IMR-90 (cell line): ENCODE measurements around the gene ZNF385B. TPM values are rescaled to one million over a fixed set of nuclear protein-coding genes. Genes with fewer than 3 reads are reported as not detected.

Experiments
- ATAC-seq: fragments of 200-7000 bp; cut with Tn5 transposase; 2 replicates; pipeline ENCODE4 v1.9.1; 2020; ENCODE audit warnings: low read depth, mild to moderate bottlenecking, moderate library complexity
- BruUV-seq: library from RNA; stranded (reverse); fragments of 400-500 nt; replicated peaks from 2 replicates; lab custom pipeline; 2021; lab: Mats Ljungman, UMichigan
- CTCF ChIA-PET: fragments of 300-600 bp; formaldehyde crosslinking; extraction: SDS; loops from one replicate; lab custom pipeline; 2021; ENCODE audit warnings: antibody characterized with exemption; lab: Yijun Ruan, JAX
- POLR2A ChIA-PET: fragments of 300-600 bp; sonication (Branson Sonifier 250); formaldehyde crosslinking; loops from one replicate; lab custom pipeline; 2022; ENCODE audit warnings: antibody characterized with exemption; ENCODE audit not compliant: unreplicated experiment; lab: Charles Lee
- DNase-seq: peaks from one replicate; pipeline ENCODE4 v3.0.0; 2013
- H2AFZ ChIP-seq: replicated peaks from 2 replicates; pipeline ENCODE3; 2013; ENCODE audit warnings: low read length, mild to moderate bottlenecking; ENCODE audit not compliant: poor library complexity
- H2AK5ac ChIP-seq: 2 replicates; pipeline ENCODE4 v1.6.1; 2013; ENCODE audit warnings: low read depth, low read length, inconsistent platforms
- H2AK9ac ChIP-seq: replicated peaks from 2 replicates; pipeline ENCODE3; 2013; ENCODE audit warnings: mild to moderate bottlenecking, low read depth, low read length, moderate library complexity; ENCODE audit not compliant: poor library complexity
- H2BK120ac ChIP-seq: 2 replicates; pipeline ENCODE4 v1.6.1; 2013; ENCODE audit warnings: low read depth, low read length, inconsistent platforms
- H2BK15ac ChIP-seq: 3 replicates; pipeline ENCODE4 v1.6.1; 2013; ENCODE audit warnings: low read depth, low read length, inconsistent platforms
- H2BK20ac ChIP-seq: 2 replicates; pipeline ENCODE4 v1.6.1; 2013; ENCODE audit warnings: low read depth, mild to moderate bottlenecking, inconsistent platforms, low read length, moderate library complexity
- H2BK5ac ChIP-seq: 2 replicates; pipeline ENCODE4 v1.6.1; 2013; ENCODE audit warnings: mild to moderate bottlenecking, low read depth, low read length, inconsistent platforms; ENCODE audit not compliant: poor library complexity, severe bottlenecking
- H3K14ac ChIP-seq: replicated peaks from 2 replicates; pipeline ENCODE4 v1.6.1; 2013; ENCODE audit warnings: low read depth, low read length, inconsistent platforms
- H3K18ac ChIP-seq: 2 replicates; pipeline ENCODE4 v1.6.1; 2013; ENCODE audit warnings: low read depth, low read length, control low read depth
- H3K23ac ChIP-seq: 2 replicates; pipeline ENCODE4 v1.6.1; 2013; ENCODE audit warnings: low read depth, low read length, inconsistent platforms
- H3K27ac ChIP-seq: 2 replicates; pipeline ENCODE4 v1.5.1; 2013; ENCODE audit warnings: mild to moderate bottlenecking, control low read depth, low read length; ENCODE audit not compliant: insufficient read depth
- H3K27me3 ChIP-seq: 2 replicates; pipeline ENCODE4 v1.6.1; 2013; ENCODE audit warnings: low read length; ENCODE audit not compliant: control insufficient read depth, insufficient read depth
- H3K36me3 ChIP-seq: 2 replicates; pipeline ENCODE4 v1.6.1; 2013; ENCODE audit warnings: low read length, mixed read lengths; ENCODE audit not compliant: control insufficient read depth, insufficient read depth
- H3K4ac ChIP-seq: 2 replicates; pipeline ENCODE4 v1.6.1; 2013; ENCODE audit warnings: low read depth, low read length, inconsistent platforms
- H3K4me1 ChIP-seq: 2 replicates; pipeline ENCODE4 v1.6.1; 2013; ENCODE audit warnings: low read length, mixed read lengths; ENCODE audit not compliant: control insufficient read depth, insufficient read depth
- H3K4me2 ChIP-seq: 2 replicates; pipeline ENCODE4 v1.6.1; 2013; ENCODE audit warnings: low read depth, mild to moderate bottlenecking, control low read depth, low read length, moderate library complexity
- H3K4me3 ChIP-seq: 2 replicates; pipeline ENCODE4 v1.5.1; 2013; ENCODE audit warnings: low read depth, mild to moderate bottlenecking, control low read depth, low read length, moderate library complexity; ENCODE audit not compliant: insufficient read depth
- H3K56ac ChIP-seq: 2 replicates; pipeline ENCODE4 v1.6.1; 2013; ENCODE audit warnings: low read length, inconsistent platforms; ENCODE audit not compliant: insufficient read depth; ENCODE audit errors: extremely low read depth
- H3K79me1 ChIP-seq, 2 experiments: 2 replicates each; pipeline ENCODE4 v1.6.1; 2013; ENCODE audit warnings: low read length in 2 of 2, inconsistent platforms in 1 of 2, low read depth in 1 of 2
- H3K9ac ChIP-seq: 2 replicates; pipeline ENCODE4 v1.6.1; 2013; ENCODE audit warnings: low read depth, low read length, control low read depth
- H3K9me1 ChIP-seq: 2 replicates; pipeline ENCODE4 v1.6.1; 2013; ENCODE audit warnings: low read length, inconsistent platforms; ENCODE audit not compliant: insufficient read depth
- H3K9me3 ChIP-seq: 2 replicates; pipeline ENCODE4 v1.6.1; 2013; ENCODE audit warnings: low read length; ENCODE audit not compliant: control insufficient read depth, insufficient read depth
- H4K20me1 ChIP-seq: 2 replicates; pipeline ENCODE4 v1.6.1; 2013; ENCODE audit warnings: low read length, inconsistent platforms; ENCODE audit not compliant: insufficient read depth
- H4K5ac ChIP-seq: 2 replicates; pipeline ENCODE4 v1.6.1; 2013; ENCODE audit warnings: mild to moderate bottlenecking, low read depth, low read length, control low read depth
- H4K8ac ChIP-seq, 2 experiments: 2 replicates each; pipeline ENCODE4 v1.6.1; 2013; ENCODE audit warnings: low read depth in 2 of 2, low read length in 2 of 2, control low read depth in 1 of 2, inconsistent platforms in 1 of 2
- H4K91ac ChIP-seq: 2 replicates; pipeline ENCODE4 v1.6.1; 2013; ENCODE audit warnings: low read depth, low read length, inconsistent platforms; ENCODE audit not compliant: insufficient read depth
- BHLHE40 ChIP-seq: fragments of 150-350 bp; IDR thresholded peaks from 2 replicates; pipeline ENCODE4 v1.6.1; 2016; ENCODE audit warnings: mild to moderate bottlenecking, low read depth, low read length
- CEBPB ChIP-seq: IDR thresholded peaks from 2 replicates; pipeline ENCODE4 v1.6.1; 2012; ENCODE audit warnings: low read depth, low read length, improper control_type of control experiment
- CHD1 ChIP-seq: IDR thresholded peaks from 2 replicates; pipeline ENCODE4 v1.6.1; 2012; ENCODE audit warnings: low read depth, low read length, improper control_type of control experiment
- FOS ChIP-seq: fragments of 150-350 bp; IDR thresholded peaks from 2 replicates; pipeline ENCODE4 v1.6.1; 2016; ENCODE audit warnings: low read depth, low read length
- MXI1 ChIP-seq: IDR thresholded peaks from 2 replicates; pipeline ENCODE4 v1.6.1; 2012; ENCODE audit warnings: low read depth, mild to moderate bottlenecking, low read length, moderate library complexity, borderline replicate concordance
- POLR2A ChIP-seq: IDR thresholded peaks from 2 replicates; pipeline ENCODE4 v1.6.1; 2012; ENCODE audit warnings: mild to moderate bottlenecking, low read depth, low read length
- RAD21 ChIP-seq: IDR thresholded peaks from 2 replicates; pipeline ENCODE4 v1.6.1; 2012; ENCODE audit warnings: low read length, improper control_type of control experiment
- RFX5 ChIP-seq: IDR thresholded peaks from 2 replicates; pipeline ENCODE4 v1.8.0; 2012; ENCODE audit warnings: low read depth, mild to moderate bottlenecking, low read length, moderate library complexity
- SMC3 ChIP-seq: fragments of 150-350 bp; IDR thresholded peaks from 2 replicates; pipeline ENCODE4 v1.6.1; 2016; ENCODE audit warnings: low read depth, mild to moderate bottlenecking, antibody characterized with exemption, low read length, moderate library complexity
- dilution Hi-C: fragments of 300-500 bp; cut with HindIII; formaldehyde crosslinking; loops from one replicate; pipeline ENCODE4 v1.14.3; 2018; ENCODE audit warnings: low sequenced_read_pairs; ENCODE audit not compliant: unreplicated experiment
- in situ Hi-C: fragments of 300-500 bp; cut with MboI; formaldehyde crosslinking; loops from 3 replicates; pipeline ENCODE4 v1.14.3; 2019; ENCODE audit warnings: low sequenced_read_pairs, inconsistent platforms, mixed read lengths
- intact Hi-C: fragments of 100-400 bp; cut with micrococcal nuclease; formaldehyde crosslinking; loops from 2 replicates; pipeline ENCODE4 v1.10.0; 2022
- polyA plus RNA-seq, 3 experiments: library from polyadenylated mRNA; depleted of rRNA; stranded (reverse); fragments of >200 nt; gene quantifications; 2 replicates each; pipeline ENCODE4 v1.2.3, GENCODE V29; 2012; ENCODE audit warnings: low replicate concordance in 1 of 3
- total RNA-seq: library from RNA; depleted of rRNA; stranded (reverse); fragments of >200 nt; gene quantifications from 2 replicates; pipeline ENCODE4 v1.2.3, GENCODE V29; 2012
- TF ChIP-seq, protein P1 (sequence below): fragments of 150-350 bp; IDR thresholded peaks from 2 replicates; pipeline ENCODE4 v1.6.1; 2017; ENCODE audit warnings: mild to moderate bottlenecking, antibody characterized with exemption, low read length, low read depth

The ZNF385B gene
- total and polyA plus RNA-seq, 2 of the 4 experiments (the other 2 are of a cell fraction), result not detected

DNA sequence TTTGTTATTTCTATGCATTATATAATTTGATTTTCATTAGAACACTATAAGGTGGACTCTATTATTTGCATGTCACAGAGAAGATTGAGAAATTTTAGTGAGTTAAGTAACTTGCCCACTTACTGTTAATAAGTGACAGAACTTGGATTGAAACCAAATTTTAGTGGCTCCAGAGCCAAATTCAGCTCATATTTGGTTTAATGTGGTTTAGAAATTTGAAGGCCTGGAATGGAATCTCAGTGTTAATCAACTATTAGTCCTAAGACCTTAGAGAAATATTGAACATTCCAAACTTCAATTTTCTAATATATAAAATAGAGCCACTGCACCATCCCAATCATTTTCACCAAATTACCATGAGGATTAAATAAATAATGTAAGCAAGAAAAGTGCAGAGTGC is 281.6 kb downstream of the ZNF385B start:
- Histone ChIP-seq H2AFZ (no peak overlapping the region), H3K4me1 (peaks cover 8% of the 10 kb centered on the region), H3K27me3 (no peaks in the 10 kb centered on the region), H2AK9ac (no peak overlapping the region), H3K9me3 (no peaks in the 10 kb centered on the region), H3K56ac (no peak overlapping the region), H3K79me1 (no peaks in the 10 kb centered on the region), H3K4me2 (no peak overlapping the region), H3K4me3 (no peak overlapping the region), H2BK20ac (no peak overlapping the region), H3K9ac (no peak overlapping the region), H4K5ac (no peak overlapping the region), H3K9me1 (no peaks in the 10 kb centered on the region), H2AK5ac (no peak overlapping the region), H3K18ac (no peak overlapping the region), H3K14ac (no peak overlapping the region), H3K23ac (no peak overlapping the region), H3K36me3 (no peaks in the 10 kb centered on the region), H2BK5ac (no peak overlapping the region), H2BK15ac (no peak overlapping the region), H3K4ac (no peak overlapping the region), H2BK120ac (no peak overlapping the region), H4K91ac (no peak overlapping the region), H4K8ac (no peak overlapping the region), H4K20me1 (no peaks in the 10 kb centered on the region), H3K27ac (no peak overlapping the region)
- no peak for ATAC-seq
- dilution Hi-C loops, result no loop called here
- intact Hi-C loops, result no loop called here
- no TSS peak for BruUV-seq
- in situ Hi-C loops, result no loop called here
- POLR2A ChIA-PET, result no interaction called here
- TF ChIP-seq FOS (no peak), CEBPB (no peak), CHD1 (no peak), BHLHE40 (no peak), POLR2A (no peak), SMC3 (no peak), MXI1 (no peak), RFX5 (no peak), RAD21 (no peak)
- TF ChIP-seq, protein P1, sequence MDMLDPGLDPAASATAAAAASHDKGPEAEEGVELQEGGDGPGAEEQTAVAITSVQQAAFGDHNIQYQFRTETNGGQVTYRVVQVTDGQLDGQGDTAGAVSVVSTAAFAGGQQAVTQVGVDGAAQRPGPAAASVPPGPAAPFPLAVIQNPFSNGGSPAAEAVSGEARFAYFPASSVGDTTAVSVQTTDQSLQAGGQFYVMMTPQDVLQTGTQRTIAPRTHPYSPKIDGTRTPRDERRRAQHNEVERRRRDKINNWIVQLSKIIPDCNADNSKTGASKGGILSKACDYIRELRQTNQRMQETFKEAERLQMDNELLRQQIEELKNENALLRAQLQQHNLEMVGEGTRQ, result no peak
- CTCF ChIA-PET, result no interaction called here
- no peak for DNase-seq
